Smooth muscle cell (in vitro differentiated cells): ENCODE data around the gene TRANK1. TPM values are rescaled to one million over a fixed set of nuclear protein-coding genes. Genes with fewer than 3 reads are reported as not detected.

Source experiments
- DNase-seq: peaks from one replicate; lab custom pipeline; 2025; ENCODE audit not compliant: unreplicated experiment; lab: John Stamatoyannopoulos, UW
- H2AFZ ChIP-seq: fragments of 200-600 bp; sonication (generic); 2 replicates; pipeline ENCODE4 v1.6.0; 2016; ENCODE audit warnings: antibody characterized with exemption, low read depth, mild to moderate bottlenecking
- H3F3A ChIP-seq: fragments of 200-600 bp; sonication (generic); 2 replicates; pipeline ENCODE4 v1.6.0; 2017; ENCODE audit warnings: antibody characterized with exemption, low read depth
- H3K27ac ChIP-seq: fragments of 200-600 bp; sonication (generic); 2 replicates; pipeline ENCODE4 v1.5.1; 2016; ENCODE audit warnings: low read depth, mild to moderate bottlenecking
- H3K27me3 ChIP-seq: fragments of 200-600 bp; sonication (generic); 2 replicates; pipeline ENCODE4 v1.6.1; 2016; ENCODE audit warnings: low read depth, mild to moderate bottlenecking
- H3K36me3 ChIP-seq: fragments of 200-600 bp; sonication (generic); 2 replicates; pipeline ENCODE4 v1.5.1; 2016; ENCODE audit warnings: low read depth
- H3K4me1 ChIP-seq: fragments of 200-600 bp; sonication (generic); 2 replicates; pipeline ENCODE4 v1.5.1; 2016; ENCODE audit warnings: low read depth
- H3K4me2 ChIP-seq: fragments of 200-600 bp; sonication (generic); 2 replicates; pipeline ENCODE4 v1.6.0; 2016; ENCODE audit warnings: mild to moderate bottlenecking
- H3K4me3 ChIP-seq: fragments of 200-600 bp; sonication (generic); 2 replicates; pipeline ENCODE4 v1.5.1; 2016; ENCODE audit warnings: mild to moderate bottlenecking
- H3K79me2 ChIP-seq: fragments of 200-600 bp; sonication (generic); 2 replicates; pipeline ENCODE4 v1.6.0; 2016; ENCODE audit warnings: low read depth, mild to moderate bottlenecking
- H3K9ac ChIP-seq: fragments of 200-600 bp; sonication (generic); 2 replicates; pipeline ENCODE4 v1.6.0; 2016; ENCODE audit warnings: low read depth
- H3K9me3 ChIP-seq: fragments of 200-600 bp; sonication (generic); replicated peaks from 2 replicates; pipeline ENCODE4 v1.5.1; 2016; ENCODE audit warnings: low read depth
- H4K20me1 ChIP-seq: fragments of 200-600 bp; sonication (generic); 2 replicates; pipeline ENCODE4 v1.6.0; 2016; ENCODE audit warnings: low read depth
- CTCF ChIP-seq: fragments of 200-600 bp; sonication (generic); IDR thresholded peaks from 2 replicates; pipeline ENCODE4 v1.5.1; 2017; ENCODE audit warnings: borderline replicate concordance, mild to moderate bottlenecking, antibody characterized with exemption; ENCODE audit not compliant: insufficient read depth, poor library complexity, severe bottlenecking
- WGBS: methylation state at CpG from one replicate; pipeline ENCODE4 v1.1.7; 2016; ENCODE audit warnings: low lambda C conversion rate; 5-methylcytosine and 5-hydroxymethylcytosine counted together
- polyA plus RNA-seq: library from polyadenylated mRNA; unstranded; fragments of >200 nt; fragmentation: Nextera tagmentation; extraction: Ambion mirVana; gene quantifications from 2 replicates; pipeline ENCODE4 v1.2.1, GENCODE V29; 2016
- total RNA-seq: library from RNA; depleted of rRNA; stranded (reverse); fragments of >200 nt; gene quantifications from 2 replicates; pipeline ENCODE4 v1.2.3, GENCODE V29; 2014

The TRANK1 gene
- total and polyA plus RNA-seq, 2 experiments from 2014 or later: 2.4 to 5.2 TPM

DNA sequence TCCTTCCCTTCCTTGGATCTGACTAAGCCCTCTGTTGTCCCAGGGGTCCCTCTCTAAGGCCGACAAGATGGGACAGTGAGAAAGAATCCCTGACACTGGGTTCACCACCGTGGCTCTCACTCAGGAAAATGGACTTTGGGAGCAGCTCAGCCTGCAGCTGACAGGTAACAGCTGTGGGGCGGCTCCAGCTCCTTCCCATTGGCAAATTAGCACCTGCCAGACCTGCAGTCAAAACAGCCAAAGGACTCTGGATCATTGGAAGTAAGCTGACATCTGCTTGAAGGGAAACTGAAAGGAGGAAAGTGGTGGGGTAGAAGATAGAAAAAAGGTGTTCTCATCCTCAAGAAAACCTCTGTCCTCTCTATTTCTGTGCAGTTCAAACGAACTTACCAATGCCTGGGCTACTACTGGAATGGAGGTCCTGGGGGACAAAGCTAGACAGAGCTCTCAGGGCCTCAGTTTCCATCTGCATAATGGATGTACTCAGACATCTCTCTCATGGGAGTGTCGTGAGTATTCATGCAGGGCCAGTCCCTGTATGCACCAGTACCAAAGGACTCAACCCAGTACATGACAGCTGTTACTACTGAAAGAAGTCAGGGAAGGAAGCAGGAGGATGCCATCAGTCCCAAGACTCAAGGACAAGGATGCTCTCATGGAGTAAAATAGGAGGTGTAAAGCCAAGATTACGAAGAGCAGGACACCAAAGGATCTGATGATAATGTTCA lies 126.9 kb downstream of the TRANK1 start:
- H2AFZ ChIP-seq: no peak overlapping the region
- H3K9me3 ChIP-seq: no peaks in the 10 kb centered on the region
- H3K27me3 ChIP-seq: no peaks in the 10 kb centered on the region
- no peaks in the 10 kb centered on the region for H3F3A ChIP-seq
- DNase-seq: no peak
- H3K9ac ChIP-seq: no peak overlapping the region
- TF ChIP-seq CTCF: no peak
- no peak overlapping the region for H3K4me2 ChIP-seq
- no peaks in the 10 kb centered on the region for H4K20me1 ChIP-seq
- 80% methylated on average over 6 of the region's 6 CpGs for WGBS
- H3K4me1 ChIP-seq: peaks cover 8% of the 10 kb centered on the region
- no peak overlapping the region for H3K27ac ChIP-seq
- H3K79me2 ChIP-seq: no peaks in the 10 kb centered on the region
- no peaks in the 10 kb centered on the region for H3K36me3 ChIP-seq
- no peak overlapping the region for H3K4me3 ChIP-seq

DNA sequence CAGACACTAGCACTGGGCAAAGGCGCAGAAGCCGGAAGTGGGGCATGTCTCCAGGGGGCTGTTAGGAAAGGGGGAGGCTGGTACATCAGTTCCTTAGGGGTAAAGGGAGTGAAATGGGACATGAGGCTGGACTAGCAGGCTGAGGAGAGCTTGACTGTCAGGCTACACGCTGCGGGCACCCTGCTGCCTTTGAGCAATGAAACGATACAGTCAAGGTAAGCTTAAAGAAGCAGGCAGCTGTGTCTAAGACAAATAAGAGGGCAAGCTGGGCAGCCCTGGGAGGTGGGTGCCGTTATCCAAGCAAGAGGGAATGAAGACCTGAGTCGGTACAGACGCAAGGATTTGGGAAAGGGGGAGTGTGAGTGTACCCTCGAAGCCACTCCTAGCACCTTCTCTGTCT lies 129.5 kb downstream of the TRANK1 start:
- no peak for TF ChIP-seq CTCF

GRCh38 chr3:36814776-36815175 lies 130.1 kb downstream of the TRANK1 start:
- H3K4me3 ChIP-seq: no peak overlapping the region
- H3K27me3 ChIP-seq: no peaks in the 10 kb centered on the region
- H3K4me2 ChIP-seq: no peak overlapping the region
- WGBS: 85% methylated on average over 4 of the region's 4 CpGs
- H3K27ac ChIP-seq: no peak overlapping the region
- no peak overlapping the region for H2AFZ ChIP-seq
- no peaks in the 10 kb centered on the region for H4K20me1 ChIP-seq
- H3K79me2 ChIP-seq: no peaks in the 10 kb centered on the region
- TF ChIP-seq CTCF: peak; percentile 8
- no peaks in the 10 kb centered on the region for H3F3A ChIP-seq
- H3K4me1 ChIP-seq: no peaks in the 10 kb centered on the region
- H3K9ac ChIP-seq: no peak overlapping the region
- DNase-seq: no peak
- H3K9me3 ChIP-seq: no peaks in the 10 kb centered on the region
- H3K36me3 ChIP-seq: no peaks in the 10 kb centered on the region

More for the DNA sequence above, 129.5 kb downstream of the TRANK1 start:
- H3K9ac ChIP-seq: no peak overlapping the region
- H4K20me1 ChIP-seq: no peaks in the 10 kb centered on the region
- H3K9me3 ChIP-seq: no peaks in the 10 kb centered on the region
- H3K4me3 ChIP-seq: no peak overlapping the region
- no peaks in the 10 kb centered on the region for H3K27me3 ChIP-seq
- H3K79me2 ChIP-seq: no peaks in the 10 kb centered on the region
- H3K36me3 ChIP-seq: no peaks in the 10 kb centered on the region
- peaks cover under 1% of the 10 kb centered on the region for H3K4me1 ChIP-seq
- H3K27ac ChIP-seq: no peak overlapping the region
- no peaks in the 10 kb centered on the region for H3F3A ChIP-seq
- H2AFZ ChIP-seq: no peak overlapping the region
- 92% methylated on average over 9 of the region's 9 CpGs for WGBS
- H3K4me2 ChIP-seq: no peak overlapping the region
- no peak for DNase-seq

DNA sequence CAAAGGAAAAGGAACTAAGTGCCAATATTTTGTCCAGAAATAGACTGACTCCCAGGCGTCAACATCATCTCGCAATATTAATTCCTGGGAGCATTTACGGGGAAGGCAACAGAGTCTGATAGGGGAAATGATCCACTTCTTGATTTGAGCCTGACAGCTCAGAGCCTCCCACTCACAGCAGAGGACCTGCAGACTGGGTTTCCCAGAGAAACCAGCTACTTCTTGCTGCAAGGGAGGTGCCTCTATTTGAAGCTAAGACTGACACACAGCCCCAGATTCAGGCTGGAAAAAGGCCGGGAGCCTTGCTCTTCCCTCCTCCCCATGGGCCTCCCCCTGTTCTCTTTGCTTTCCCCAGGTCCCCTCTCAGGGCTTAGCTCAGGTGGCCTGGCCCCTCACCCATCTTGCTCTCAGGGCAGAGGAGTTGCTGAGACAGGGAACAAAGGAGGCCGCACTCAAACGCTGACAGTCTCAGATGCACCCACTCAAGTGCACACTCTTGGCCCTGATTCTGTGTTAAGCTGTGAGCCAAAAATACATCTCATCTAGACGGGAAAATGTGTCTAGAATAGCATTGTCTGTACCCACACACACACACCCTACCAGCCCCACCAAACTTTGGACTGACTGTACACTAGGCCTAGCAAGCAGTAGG lies 130.7 kb downstream of the TRANK1 start:
- Histone ChIP-seq H3K9me3 (no peaks in the 10 kb centered on the region), H2AFZ (no peak overlapping the region), H3K9ac (no peak overlapping the region), H3K36me3 (no peaks in the 10 kb centered on the region), H3K4me3 (no peak overlapping the region), H3K4me2 (no peak overlapping the region), H3K79me2 (no peaks in the 10 kb centered on the region), H3K27ac (no peak overlapping the region), H3K27me3 (no peaks in the 10 kb centered on the region), H4K20me1 (no peaks in the 10 kb centered on the region), H3K4me1 (no peaks in the 10 kb centered on the region), H3F3A (no peaks in the 10 kb centered on the region)
- 90% methylated on average over 7 of the region's 7 CpGs for WGBS
- no peak for DNase-seq
- no peak for TF ChIP-seq CTCF
